ENCODE data around the gene PHF11. TPM values are rescaled to one million over a fixed set of nuclear protein-coding genes. Genes with fewer than 3 reads are reported as not detected.

PHF11 gene
- total and polyA plus RNA-seq, 2 experiments from 2014 or later = 7.4 to 13.5 TPM

- no peaks in the 10 kb centered on the region for H3K4me1 ChIP-seq (ENCODE audit: insufficient read depth)
- DNase-seq (ENCODE audit: low spot score) (no peak), ATAC-seq (no peak)
- H3F3A ChIP-seq (replicated peaks; ENCODE audit: low read depth) = no peaks in the 10 kb centered on the region
- no peak overlapping the region for H3K4me2 ChIP-seq
- Mint-ChIP-seq H3K4me1 (no peaks in the 10 kb centered on the region), H3K36me3 (ENCODE audit: low read depth) (peaks cover 23% of the 10 kb centered on the region), H3K27me3 (ENCODE audit: insufficient read depth, low read depth, poor library complexity) (no peaks in the 10 kb centered on the region), H3K9me3 (no peaks in the 10 kb centered on the region; the same call in 2 of the 3 replicates), H3K4me3 (no peak overlapping the region), H3K27ac (no peak overlapping the region)
- H4K20me1 ChIP-seq (replicated peaks; ENCODE audit: insufficient read depth) = peaks cover 4% of the 10 kb centered on the region; the same call in 1 of the 2 replicates
- H3K27me3 ChIP-seq (ENCODE audit: insufficient read depth) = no peaks in the 10 kb centered on the region
- no peak for TF ChIP-seq STAT1 (IDR thresholded peaks at IDR 0.05; ENCODE audit: unreplicated experiment)
- no peak for TF ChIP-seq CREB1 (CRISPR knock-in tag; IDR thresholded peaks at IDR 0.05; ENCODE audit: low read depth)
- TF ChIP-seq REST (IDR thresholded peaks at IDR 0.05; ENCODE audit: unreplicated experiment) = no peak
- TF ChIP-seq EZH2phosphoT487 (IDR thresholded peaks at IDR 0.05; ENCODE audit: unreplicated experiment) = no peak
- TF ChIP-seq EZH2 (IDR thresholded peaks at IDR 0.05; ENCODE audit: low read depth, unreplicated experiment) = no peak
- TF ChIP-seq ZNF114 (CRISPR knock-in tag; IDR thresholded peaks at IDR 0.05) = no peak
- TF ChIP-seq ZNF462 (CRISPR knock-in tag; IDR thresholded peaks at IDR 0.05) = no peak
- TF ChIP-seq JUNB (IDR thresholded peaks at IDR 0.05; ENCODE audit: unreplicated experiment) = no peak
- no peak for TF ChIP-seq ZNF331 (CRISPR knock-in tag; IDR thresholded peaks at IDR 0.05; ENCODE audit: low read depth)
- no peak for TF ChIP-seq POLR2AphosphoS5 (IDR thresholded peaks at IDR 0.05; ENCODE audit: low read depth)
- TF ChIP-seq ETS1 (IDR thresholded peaks at IDR 0.05) = no peak
- no peak for TF ChIP-seq CTCF (conservative IDR thresholded peaks at IDR 0.05; ENCODE audit: low read depth in 2 of 2)
- TF ChIP-seq NANOG (IDR thresholded peaks at IDR 0.05; ENCODE audit: borderline replicate concordance) = no peak
- peaks cover 18% of the 10 kb centered on the region for H3K79me2 ChIP-seq (replicated peaks; ENCODE audit: insufficient read depth)
- no peak overlapping the region for H3K4me3 ChIP-seq
- no peak overlapping the region for H2AFZ ChIP-seq
- no peak overlapping the region for H3K27ac ChIP-seq (ENCODE audit: low read depth)
- H3K36me3 ChIP-seq (ENCODE audit: insufficient read depth) = peaks cover 10% of the 10 kb centered on the region
- H3K9me2 ChIP-seq (ENCODE audit: insufficient read depth) = no peaks in the 10 kb centered on the region
Observed at GRCh38 chr13:49569993-49570689, 74.4 kb downstream of the PHF11 start.

Measured in GM23338 (cell line).